Thymus (tissue), 14 donors: ENCODE measurements around the gene CDK3. TPM values are rescaled to one million over a fixed set of nuclear protein-coding genes. Genes with fewer than 3 reads are reported as not detected.
"Not testable (repeated sequence)": the region's sequence is repeated elsewhere in the genome, so short reads cannot be mapped to it uniquely, and the experiment has no call there.

ENCODE experiments used
- DNase-seq, 9 donors: peaks; one replicate each; pipeline ENCODE4 v3.0.0-alpha.2; 2013; ENCODE audit warnings: low spot score in 9 of 9, low read depth in 6 of 9, missing footprints in 1 of 9
- H3K27ac ChIP-seq, 2 donors: one replicate each; pipeline ENCODE4 v1.5.1; 2013; ENCODE audit warnings: control low read depth in 1 of 2, low read depth in 1 of 2, low read length in 1 of 2, mild to moderate bottlenecking in 1 of 2, moderate library complexity in 1 of 2
- H3K27me3 ChIP-seq, 2 donors: one replicate each; pipeline ENCODE4 v1.5.1; 2013; ENCODE audit warnings: low read length in 1 of 2; ENCODE audit not compliant: control insufficient read depth in 2 of 2, insufficient read depth in 1 of 2
- H3K36me3 ChIP-seq, 2 donors: one replicate each; pipeline ENCODE4 v1.5.1; 2013; ENCODE audit warnings: low read length in 1 of 2, mild to moderate bottlenecking in 1 of 2, moderate library complexity in 1 of 2; ENCODE audit not compliant: control insufficient read depth in 2 of 2, insufficient read depth in 2 of 2
- H3K4me1 ChIP-seq, 2 donors: one replicate each; pipeline ENCODE4 v1.5.1; 2013; ENCODE audit warnings: low read length in 2 of 2; ENCODE audit not compliant: control insufficient read depth in 2 of 2, insufficient read depth in 2 of 2
- H3K4me3 ChIP-seq, 2 donors: one replicate each; pipeline ENCODE4 v1.5.1; 2013; ENCODE audit warnings: low read length in 2 of 2, control low read depth in 1 of 2, mild to moderate bottlenecking in 1 of 2
- H3K9me3 ChIP-seq, 2 donors: one replicate each; pipeline ENCODE4 v1.5.1; 2013; ENCODE audit warnings: low read length in 1 of 2, mild to moderate bottlenecking in 1 of 2; ENCODE audit not compliant: control insufficient read depth in 2 of 2, insufficient read depth in 1 of 2
- WGBS: extraction: QIAGEN DNeasy Blood & Tissue Kit; methylation state at CpG from one replicate; pipeline ENCODE4 v1.1.7; 2013; 5-methylcytosine and 5-hydroxymethylcytosine counted together
- long read RNA-seq, 10 donors: transcript quantifications; one replicate each; lab custom pipeline, GENCODE V29; 2026
- polyA plus RNA-seq: library from polyadenylated mRNA; stranded (reverse); fragments of 200-250 nt; gene quantifications from one replicate; pipeline ENCODE4 v1.2.3, GENCODE V29; 2013
- total RNA-seq: library from RNA; stranded (reverse); fragments of 120-200 nt; gene quantifications from one replicate; pipeline ENCODE4 v1.2.4, GENCODE V29; 2013
- donor health status: healthy.

CDK3 gene
- total RNA-seq (3.2 TPM), polyA plus RNA-seq (31.8 TPM)
- long read RNA-seq, donor 1: 0 reads
- long read RNA-seq, donor 2: 0 reads
- long read RNA-seq, donor 3, partial matches to known transcripts: 0 of 1 reads
- long read RNA-seq, donor 3, other reads (novel, unspliced or antisense): 0 of 1 reads
- long read RNA-seq, donor 4: 0 reads
- long read RNA-seq, donor 5, partial matches to known transcripts: 0 of 1 reads
- long read RNA-seq, donor 5, other reads (novel, unspliced or antisense): 0 of 1 reads
- long read RNA-seq, donor 6: 0 reads
- long read RNA-seq, donor 7, partial matches to known transcripts: 0 of 1 reads
- long read RNA-seq, donor 7, other reads (novel, unspliced or antisense): 0 of 1 reads
- long read RNA-seq, donor 8: 0 reads
- long read RNA-seq, donor 9: 0 reads
- long read RNA-seq, donor 10: 0 reads

- H3K4me3 ChIP-seq: no peak within 1 kb of the TSS
- H3K27me3 ChIP-seq: no peaks in the 10 kb centered on the region
- H3K36me3 ChIP-seq: peaks cover 3 to 6% of the 10 kb centered on the region in 2 donors
- DNase-seq: no peak
- peaks cover 5 to 20% of the 10 kb centered on the region in 2 donors for H3K4me1 ChIP-seq
- peaks cover 1 to 5% of the 10 kb centered on the region in 2 donors for H3K9me3 ChIP-seq
- no peak within 1 kb of the TSS for H3K27ac ChIP-seq
- 96% methylated on average over 21 of the region's 21 CpGs for WGBS
Observed at GRCh38 chr17:76000755-76001521, at the start of gene CDK3. CDK3 (plus strand) TSS chr17:76000855; CDS start chr17:76001426, 571 bp downstream.

- DNase-seq: no peak
- peaks cover 70 to 90% of the 10 kb centered on the region in 2 donors for H3K36me3 ChIP-seq
- no peaks in the 10 kb centered on the region for H3K27me3 ChIP-seq
- no peaks in the 10 kb centered on the region for H3K4me1 ChIP-seq
- WGBS: 90% methylated on average over 8 of the region's 8 CpGs
- H3K4me3 ChIP-seq: no peak overlapping the region
- H3K27ac ChIP-seq: no peak overlapping the region
- no peaks in the 10 kb centered on the region for H3K9me3 ChIP-seq
Observed at GRCh38 chr17:75950855-75951554, 49.6 kb upstream of the CDK3 start.

- no peak overlapping the region for H3K27ac ChIP-seq
- no peaks in the 10 kb centered on the region for H3K9me3 ChIP-seq
- no peaks in the 10 kb centered on the region for H3K27me3 ChIP-seq
- no peak for DNase-seq
- 95% methylated on average over 8 of the region's 8 CpGs for WGBS
- peaks cover 24% of the 10 kb centered on the region in 2 donors for H3K36me3 ChIP-seq
- H3K4me3 ChIP-seq: no peak overlapping the region
- H3K4me1 ChIP-seq: no peaks in the 10 kb centered on the region
Observed at GRCh38 chr17:75959051-75959838, 41.4 kb upstream of the CDK3 start.

DNA sequence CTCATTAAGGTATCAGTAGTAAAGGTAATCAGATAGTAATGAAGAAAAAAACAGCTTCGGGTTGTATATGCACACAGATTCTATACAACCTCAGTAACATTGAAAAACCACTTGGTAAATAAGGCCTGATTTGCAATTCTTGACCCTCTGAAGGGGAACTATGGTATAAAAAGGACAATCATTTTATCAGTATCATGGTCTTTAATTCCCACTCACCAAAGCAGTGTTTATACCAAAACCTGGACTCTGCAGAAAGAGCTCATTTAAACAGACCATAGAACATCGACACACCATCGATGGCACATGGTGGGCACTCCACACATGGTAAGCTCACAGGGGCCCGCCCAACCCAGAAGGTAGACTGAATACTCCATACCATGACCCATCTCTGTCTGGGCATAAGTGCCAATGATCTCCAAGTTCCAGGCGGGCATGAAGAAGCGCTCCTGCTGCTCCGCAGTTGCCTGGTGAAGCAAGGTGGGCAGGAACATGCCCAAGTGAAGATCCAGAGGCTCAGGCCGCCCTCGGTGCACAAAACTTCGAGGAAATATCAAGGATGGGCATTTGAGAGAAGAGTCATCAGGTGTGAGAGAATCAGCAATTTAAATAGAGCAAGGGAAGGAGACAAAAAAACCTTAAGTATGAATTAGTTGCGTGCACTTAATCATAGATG lies 40.7 kb upstream of the CDK3 start:
- Histone ChIP-seq H3K4me1 (no peaks in the 10 kb centered on the region), H3K36me3 (peaks cover 16 to 21% of the 10 kb centered on the region in 2 donors), H3K27ac (no peak overlapping the region), H3K27me3 (no peaks in the 10 kb centered on the region), H3K9me3 (no peaks in the 10 kb centered on the region), H3K4me3 (no peak overlapping the region)
- DNase-seq: no peak
- WGBS: 98% methylated on average over 11 of the region's 11 CpGs

DNA sequence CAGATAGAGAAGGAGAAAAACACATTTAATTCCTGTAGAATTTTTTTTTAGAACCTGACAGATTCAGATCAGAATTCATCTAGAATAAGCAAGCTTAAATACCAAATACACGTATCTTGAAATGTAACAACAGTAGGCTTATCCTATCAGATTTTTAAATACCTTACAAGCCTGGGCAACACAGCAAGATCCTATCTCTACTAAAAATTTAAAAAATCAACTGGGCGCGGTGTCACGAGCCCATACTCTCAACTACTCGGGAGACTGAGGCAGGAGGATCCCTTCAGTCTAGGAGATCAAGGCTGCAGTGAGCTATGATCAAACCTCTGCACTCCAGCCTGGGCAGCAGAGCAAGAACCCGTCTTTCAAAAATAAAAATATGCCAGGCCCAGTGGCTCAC lies 35.2 kb upstream of the CDK3 start:
- no peak overlapping the region for H3K27ac ChIP-seq
- no peaks in the 10 kb centered on the region for H3K9me3 ChIP-seq
- no peak for DNase-seq
- WGBS: 98% methylated on average over 6 of the region's 6 CpGs
- peaks cover 0 to 8% of the 10 kb centered on the region in 2 donors for H3K36me3 ChIP-seq
- no peaks in the 10 kb centered on the region for H3K27me3 ChIP-seq
- no peaks in the 10 kb centered on the region for H3K4me1 ChIP-seq
- no peak overlapping the region for H3K4me3 ChIP-seq

DNA sequence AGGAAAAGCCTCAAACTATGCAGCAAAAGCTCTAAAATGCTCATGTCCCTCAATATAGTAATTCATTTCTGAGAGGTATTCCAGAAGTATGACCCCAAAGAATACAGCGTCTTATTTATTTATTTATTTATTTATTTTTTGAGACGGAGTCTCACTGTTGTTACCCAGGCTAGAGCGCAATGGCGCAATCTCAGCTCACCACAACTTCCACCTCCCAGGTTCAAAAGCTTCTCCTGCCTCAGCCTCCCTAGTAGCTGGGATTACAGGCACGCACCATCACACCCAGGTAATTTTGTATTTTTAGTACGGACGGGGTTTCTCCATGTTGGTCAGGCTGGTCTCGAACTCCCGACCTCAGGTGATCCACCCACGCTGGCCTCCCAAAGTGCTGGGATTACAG lies 31.6 kb upstream of the CDK3 start:
- WGBS: 95% methylated on average over 10 of the region's 10 CpGs
- H3K4me1 ChIP-seq, H3K27me3 ChIP-seq, H3K9me3 ChIP-seq, DNase-seq, H3K27ac ChIP-seq, H3K4me3 ChIP-seq: not testable (repeated sequence)
- H3K36me3 ChIP-seq: peaks cover 6 to 24% of the 10 kb centered on the region in 2 donors

DNA sequence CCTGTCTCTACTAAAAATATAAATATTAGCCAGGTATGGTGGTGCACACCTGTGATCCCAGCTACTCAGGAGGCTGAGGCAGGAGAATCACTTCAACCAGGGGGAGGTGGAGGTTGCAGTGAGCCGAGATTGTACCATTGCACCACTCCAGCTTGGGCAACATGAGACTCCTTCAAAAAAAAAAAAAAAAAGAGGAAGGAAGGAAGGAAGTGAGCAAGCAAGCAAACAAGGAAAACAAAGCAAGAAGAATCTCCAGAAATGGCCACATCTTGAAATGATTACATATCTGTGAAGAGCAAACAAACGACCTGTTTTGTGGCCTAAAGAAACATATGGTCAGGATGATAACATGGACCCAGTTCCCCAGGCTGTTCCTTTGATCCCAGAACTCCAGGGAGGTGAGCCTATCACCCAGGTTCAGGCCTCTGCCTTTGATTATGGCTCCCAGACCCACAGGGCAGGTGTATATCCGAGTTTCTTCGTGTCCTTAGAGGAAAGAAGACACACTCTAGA lies 30.6 kb upstream of the CDK3 start:
- no peak for DNase-seq
- WGBS: 83% methylated on average over 4 of the region's 4 CpGs
- Histone ChIP-seq H3K4me3 (no peak overlapping the region), H3K27me3 (no peaks in the 10 kb centered on the region), H3K9me3 (no peaks in the 10 kb centered on the region), H3K36me3 (peaks cover 6 to 24% of the 10 kb centered on the region in 2 donors), H3K4me1 (no peaks in the 10 kb centered on the region), H3K27ac (no peak overlapping the region)

DNA sequence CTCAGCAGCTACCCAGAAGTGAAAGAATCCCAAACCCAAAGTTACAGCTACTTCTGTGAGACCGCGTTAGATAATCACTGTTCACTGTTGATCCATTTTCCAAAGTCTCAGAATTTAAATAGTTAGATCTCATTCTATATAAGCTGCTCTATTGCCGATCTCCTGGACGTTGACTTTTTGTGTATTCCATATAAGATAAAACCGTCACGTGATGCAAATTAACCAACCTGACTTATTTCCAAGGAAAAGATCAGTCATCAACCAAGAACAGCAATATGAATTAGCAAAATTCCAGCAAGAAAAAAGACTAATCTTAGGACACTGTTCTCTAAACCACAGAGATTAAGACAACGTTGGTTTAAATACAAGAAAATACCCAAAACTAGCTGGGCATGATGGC lies 30.0 kb upstream of the CDK3 start:
- 98% methylated on average over 7 of the region's 7 CpGs for WGBS
- no peaks in the 10 kb centered on the region for H3K27me3 ChIP-seq
- no peak overlapping the region for H3K27ac ChIP-seq
- H3K36me3 ChIP-seq: peaks cover 6 to 27% of the 10 kb centered on the region in 2 donors
- no peak overlapping the region for H3K4me3 ChIP-seq
- no peaks in the 10 kb centered on the region for H3K9me3 ChIP-seq
- no peak for DNase-seq
- no peaks in the 10 kb centered on the region for H3K4me1 ChIP-seq
